HUDEP-2 (cell line): ENCODE results near the gene MACIR.

Experiments
- DNase-seq, 76 experiments: peaks; one replicate each; lab custom pipeline; 2025; ENCODE audit not compliant: unreplicated experiment in 76 of 76; lab: John Stamatoyannopoulos, UW

Gene MACIR

GRCh38 chr5:103244398-103244797 lies 14.2 kb upstream of the MACIR start:
- DNase-seq = no peak

GRCh38 chr5:103245761-103246160 lies 12.8 kb upstream of the MACIR start:
- no peak for DNase-seq

GRCh38 chr5:103247118-103247517 lies 11.4 kb upstream of the MACIR start:
- DNase-seq = no peak

- no peak for DNase-seq
These were observed 9.5 kb upstream of the MACIR start for GRCh38 chr5:103249068-103249467.

GRCh38 chr5:103254921-103255320 lies 3.6 kb upstream of the MACIR start:
- no peak for DNase-seq

GRCh38 chr5:103255691-103256090 lies 2.9 kb upstream of the MACIR start:
- DNase-seq = no peak

GRCh38 chr5:103256178-103256577 lies 2.4 kb upstream of the MACIR start:
- no peak for DNase-seq

GRCh38 chr5:103258957-103259704 lies 568 bp downstream of the MACIR start:
- DNase-seq = peak in 73 of 76 experiments; percentile 15 to 92 (median 69)

GRCh38 chr5:103259705-103260355 lies 1.3 kb downstream of the MACIR start:
- DNase-seq = peak in 7 of 76 experiments; percentile 30 to 92 (median 45)

GRCh38 chr5:103260951-103261350 lies 2.4 kb downstream of the MACIR start:
- peak in 2 of 76 experiments; percentile 4 to 24 for DNase-seq

GRCh38 chr5:103262422-103262871 lies 3.9 kb downstream of the MACIR start:
- DNase-seq = peak in 4 of 76 experiments; percentile 6 to 41 (median 14)

- DNase-seq = no peak
These were observed 4.5 kb downstream of the MACIR start for GRCh38 chr5:103263054-103263453.

GRCh38 chr5:103264508-103264907 lies 5.9 kb downstream of the MACIR start:
- DNase-seq = peak in 8 of 76 experiments; percentile 4 to 42 (median 10)

GRCh38 chr5:103270581-103270980 lies 12.0 kb downstream of the MACIR start:
- no peak for DNase-seq

- DNase-seq = no peak
These were observed 13.2 kb downstream of the MACIR start for GRCh38 chr5:103271570-103272289.

- no peak for DNase-seq
These were observed 13.8 kb downstream of the MACIR start for GRCh38 chr5:103272377-103272776.

GRCh38 chr5:103273952-103274351 lies 15.4 kb downstream of the MACIR start:
- DNase-seq = no peak

- DNase-seq = no peak
These were observed 17.3 kb downstream of the MACIR start for GRCh38 chr5:103275851-103276250.

- DNase-seq = peak in 18 of 76 experiments; percentile 3 to 64 (median 26)
These were observed 22.4 kb downstream of the MACIR start for GRCh38 chr5:103280967-103281366.

GRCh38 chr5:103283120-103283519 lies 24.6 kb downstream of the MACIR start:
- DNase-seq = no peak

- DNase-seq = no peak
These were observed 25.3 kb downstream of the MACIR start for GRCh38 chr5:103283869-103284268.
